ENCODE data around the gene ZMIZ1. TPM values are rescaled to one million over a fixed set of nuclear protein-coding genes. Genes with fewer than 3 reads are reported as not detected.

ZMIZ1 gene
- total RNA-seq, 1 experiment from 2014 or later: 22.4 TPM

DNA sequence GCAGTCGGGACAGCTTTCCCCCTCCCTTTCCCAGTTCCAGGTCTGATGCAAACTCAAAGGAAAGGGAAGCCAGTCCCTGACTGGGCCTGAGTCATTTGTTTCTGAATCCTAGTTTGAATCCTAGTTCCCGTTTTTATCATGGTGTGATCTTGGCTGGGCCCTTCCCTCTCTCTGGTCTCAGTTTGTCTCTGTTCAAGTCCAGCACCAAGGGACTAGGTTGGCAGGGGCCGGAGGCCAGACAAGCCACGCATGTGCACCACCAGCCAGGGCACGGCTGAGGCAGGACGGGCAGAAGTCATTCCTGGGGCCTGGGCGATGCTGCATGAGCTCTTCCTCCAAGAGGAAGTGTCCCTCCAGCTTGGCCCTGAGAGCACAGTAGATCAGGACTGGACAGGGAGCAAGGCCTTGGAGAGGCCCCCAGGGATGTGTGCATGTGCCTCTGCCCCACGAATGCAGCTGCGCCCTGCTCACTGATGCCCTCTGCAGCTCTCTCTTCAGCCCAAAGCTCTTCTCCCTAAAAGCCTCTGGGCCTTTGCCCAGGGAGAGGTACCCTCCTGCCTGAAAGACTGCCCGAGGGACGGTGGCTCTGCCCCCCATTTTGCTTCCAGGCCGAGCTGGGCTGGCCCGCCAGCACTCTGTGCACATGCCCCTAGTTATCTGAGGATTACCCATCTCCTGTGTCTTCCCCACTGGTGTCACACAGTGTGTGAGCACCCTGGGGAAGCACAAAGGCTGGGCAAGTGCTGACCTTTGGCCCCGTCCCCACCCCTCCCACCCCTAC, 86.7 kb downstream of the ZMIZ1 start:
- Histone ChIP-seq H3K27me3 (no peaks in the 10 kb centered on the region), H3K4me3 (no peak overlapping the region), H3K36me3 (peaks cover 68% of the 10 kb centered on the region), H3K9me3 (no peaks in the 10 kb centered on the region)
- peak; percentile 72 for DNase-seq

DNA sequence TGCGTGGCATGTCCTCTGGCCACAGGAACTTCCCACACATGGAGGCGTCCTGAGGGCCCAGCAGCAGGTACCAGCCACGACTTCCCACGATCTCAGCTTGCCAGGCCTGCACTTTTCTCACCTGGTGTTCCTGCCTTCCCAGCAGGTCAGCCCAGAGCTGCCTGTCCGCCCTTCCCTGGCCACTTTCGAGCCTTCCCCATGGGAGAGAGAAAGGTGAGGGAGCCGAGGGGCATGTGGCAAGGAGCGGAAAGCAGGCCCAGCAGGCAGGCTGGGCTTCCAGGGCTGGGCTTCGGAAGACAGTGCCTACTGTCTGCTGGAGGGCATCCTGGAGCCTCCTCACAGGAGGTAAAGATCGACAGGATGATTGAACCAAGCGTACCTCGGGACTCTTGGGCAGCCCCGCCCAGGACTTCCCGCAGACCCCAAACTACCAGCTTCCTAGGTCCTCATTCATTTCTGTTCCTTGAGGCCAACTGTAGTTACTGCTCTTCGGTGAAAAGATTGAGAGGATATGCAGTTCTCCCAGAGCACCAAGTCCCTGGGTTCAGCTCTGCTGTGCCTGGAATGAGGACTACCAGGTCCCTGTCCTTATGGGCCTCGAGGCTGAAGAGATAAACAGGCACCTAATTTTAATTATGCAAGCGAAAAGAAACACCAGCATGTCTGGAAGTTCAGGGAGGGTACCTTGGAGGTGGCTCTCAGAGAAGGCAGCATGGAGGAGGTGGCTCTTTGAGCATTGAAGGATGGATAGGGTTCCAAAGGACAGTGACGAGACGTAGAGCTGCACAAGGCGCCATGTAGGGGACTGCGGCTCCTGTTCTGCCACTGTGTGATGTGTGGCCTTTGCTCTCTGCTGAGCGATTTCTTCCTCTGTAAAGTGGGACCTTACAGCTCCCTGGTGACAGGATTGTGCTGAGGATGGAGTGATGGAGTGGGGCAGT, 87.8 kb downstream of the ZMIZ1 start:
- Histone ChIP-seq H3K4me3 (no peak overlapping the region), H3K36me3 (peaks cover 66% of the 10 kb centered on the region), H3K27me3 (no peaks in the 10 kb centered on the region), H3K9me3 (no peaks in the 10 kb centered on the region)
- DNase-seq: no peak

GRCh38 chr10:79158004-79158340, 89.2 kb downstream of the ZMIZ1 start:
- H3K36me3 ChIP-seq: peaks cover 66% of the 10 kb centered on the region
- no peak overlapping the region for H3K4me3 ChIP-seq
- H3K27me3 ChIP-seq: no peaks in the 10 kb centered on the region
- no peak for DNase-seq
- H3K9me3 ChIP-seq: no peaks in the 10 kb centered on the region

DNA sequence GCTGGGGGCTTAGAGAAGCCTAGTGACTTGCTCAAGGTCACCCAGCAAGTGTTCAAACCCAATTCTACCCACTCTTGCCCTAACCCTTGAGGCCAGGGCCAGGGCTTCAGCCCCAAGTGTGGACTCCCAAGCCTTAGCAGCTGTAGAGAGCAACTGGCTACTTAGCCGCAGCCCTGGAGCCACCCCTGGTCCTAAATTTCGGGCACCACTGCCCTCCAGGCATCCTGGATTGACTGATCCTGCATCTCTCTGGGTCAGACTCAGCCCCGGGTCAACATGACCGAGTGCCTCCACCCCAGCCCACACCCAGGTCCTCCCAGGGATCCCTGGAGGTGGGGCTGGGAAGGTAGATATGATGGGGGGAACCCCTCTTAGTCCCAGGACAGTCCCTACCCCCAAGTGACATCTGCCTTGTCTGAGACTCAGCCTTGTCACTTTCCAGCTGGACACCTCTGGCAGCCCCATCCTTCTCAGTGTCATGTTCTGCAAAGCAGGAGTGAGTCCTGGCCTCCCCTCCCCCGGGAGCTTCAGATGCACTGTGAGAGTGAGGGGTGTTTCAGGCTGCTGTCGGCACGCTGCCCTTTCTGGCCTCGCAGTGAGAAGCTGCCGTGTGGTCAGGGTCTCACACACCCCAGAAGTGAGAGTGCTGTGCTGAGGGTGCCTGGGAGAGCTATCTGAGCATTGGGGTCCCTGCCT, 89.8 kb downstream of the ZMIZ1 start:
- no peak for DNase-seq
- H3K36me3 ChIP-seq: peaks cover 65% of the 10 kb centered on the region
- H3K27me3 ChIP-seq: no peaks in the 10 kb centered on the region
- H3K9me3 ChIP-seq: no peaks in the 10 kb centered on the region
- no peak overlapping the region for H3K4me3 ChIP-seq

DNA sequence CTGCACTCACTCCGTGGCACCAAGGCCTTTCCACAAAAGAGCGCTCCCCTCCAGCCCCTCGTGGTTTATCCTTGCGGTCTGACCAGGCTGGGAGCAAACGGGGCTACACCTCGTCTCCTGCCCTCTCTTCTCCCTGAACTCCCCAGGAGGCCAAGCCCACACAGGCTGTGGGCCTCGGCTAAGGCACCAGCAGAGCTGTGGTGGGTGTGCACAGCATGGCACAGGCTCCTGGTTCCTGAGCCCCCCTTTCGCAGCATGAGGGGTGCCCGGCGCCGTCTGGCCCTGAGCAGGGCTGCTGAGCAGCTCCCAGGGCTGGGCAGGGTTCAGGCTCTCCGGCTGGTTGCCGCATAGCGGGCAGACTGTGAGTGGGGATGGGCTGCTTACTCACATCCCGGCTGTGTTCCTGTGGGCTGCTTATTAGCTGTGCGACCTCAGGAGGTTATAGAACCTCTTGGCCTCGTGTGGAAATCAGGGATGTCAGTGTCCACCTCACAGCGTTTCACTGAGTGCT, 90.4 kb downstream of the ZMIZ1 start:
- no peak overlapping the region for H3K4me3 ChIP-seq
- H3K9me3 ChIP-seq: no peaks in the 10 kb centered on the region
- peak; percentile 94 for DNase-seq
- peaks cover 65% of the 10 kb centered on the region for H3K36me3 ChIP-seq
- H3K27me3 ChIP-seq: no peaks in the 10 kb centered on the region

- peak; percentile 90 for DNase-seq
- no peak overlapping the region for H3K4me3 ChIP-seq
Measured at GRCh38 chr10:79159785-79160184, 91.0 kb downstream of the ZMIZ1 start.

GRCh38 chr10:79160191-79160590, 91.4 kb downstream of the ZMIZ1 start:
- no peak for DNase-seq
- Histone ChIP-seq H3K36me3 (peaks cover 67% of the 10 kb centered on the region), H3K27me3 (no peaks in the 10 kb centered on the region), H3K4me3 (no peak overlapping the region), H3K9me3 (no peaks in the 10 kb centered on the region)

More at GRCh38 chr10:79159785-79160184, 91.0 kb downstream of the ZMIZ1 start:
- Histone ChIP-seq H3K36me3 (peaks cover 65% of the 10 kb centered on the region), H3K9me3 (no peaks in the 10 kb centered on the region), H3K27me3 (no peaks in the 10 kb centered on the region)

- peaks cover 73% of the 10 kb centered on the region for H3K36me3 ChIP-seq
- H3K27me3 ChIP-seq: no peaks in the 10 kb centered on the region
- no peak for DNase-seq
- H3K9me3 ChIP-seq: no peaks in the 10 kb centered on the region
- no peak overlapping the region for H3K4me3 ChIP-seq
Measured at GRCh38 chr10:79161557-79161956, 92.8 kb downstream of the ZMIZ1 start.

GRCh38 chr10:79162022-79162421, 93.3 kb downstream of the ZMIZ1 start:
- no peak overlapping the region for H3K4me3 ChIP-seq
- DNase-seq: no peak
- peaks cover 73% of the 10 kb centered on the region for H3K36me3 ChIP-seq
- no peaks in the 10 kb centered on the region for H3K27me3 ChIP-seq
- no peaks in the 10 kb centered on the region for H3K9me3 ChIP-seq

GRCh38 chr10:79162861-79163665, 94.3 kb downstream of the ZMIZ1 start:
- peaks cover 82% of the 10 kb centered on the region for H3K36me3 ChIP-seq
- H3K27me3 ChIP-seq: no peaks in the 10 kb centered on the region
- no peak overlapping the region for H3K4me3 ChIP-seq
- H3K9me3 ChIP-seq: no peaks in the 10 kb centered on the region
- DNase-seq: peak; percentile 95

GRCh38 chr10:79163666-79163975, 94.9 kb downstream of the ZMIZ1 start:
- Histone ChIP-seq H3K4me3 (no peak overlapping the region), H3K9me3 (no peaks in the 10 kb centered on the region), H3K36me3 (peaks cover 83% of the 10 kb centered on the region), H3K27me3 (no peaks in the 10 kb centered on the region)
- DNase-seq: no peak

- no peak for DNase-seq
- Histone ChIP-seq H3K27me3 (no peaks in the 10 kb centered on the region), H3K4me3 (no peak overlapping the region), H3K36me3 (peaks cover 83% of the 10 kb centered on the region), H3K9me3 (no peaks in the 10 kb centered on the region)
Measured at GRCh38 chr10:79164075-79164474, 95.3 kb downstream of the ZMIZ1 start.

GRCh38 chr10:79165070-79165778, 96.5 kb downstream of the ZMIZ1 start:
- Histone ChIP-seq H3K9me3 (no peaks in the 10 kb centered on the region), H3K36me3 (peaks cover 91% of the 10 kb centered on the region), H3K27me3 (no peaks in the 10 kb centered on the region), H3K4me3 (no peak overlapping the region)
- no peak for DNase-seq

DNA sequence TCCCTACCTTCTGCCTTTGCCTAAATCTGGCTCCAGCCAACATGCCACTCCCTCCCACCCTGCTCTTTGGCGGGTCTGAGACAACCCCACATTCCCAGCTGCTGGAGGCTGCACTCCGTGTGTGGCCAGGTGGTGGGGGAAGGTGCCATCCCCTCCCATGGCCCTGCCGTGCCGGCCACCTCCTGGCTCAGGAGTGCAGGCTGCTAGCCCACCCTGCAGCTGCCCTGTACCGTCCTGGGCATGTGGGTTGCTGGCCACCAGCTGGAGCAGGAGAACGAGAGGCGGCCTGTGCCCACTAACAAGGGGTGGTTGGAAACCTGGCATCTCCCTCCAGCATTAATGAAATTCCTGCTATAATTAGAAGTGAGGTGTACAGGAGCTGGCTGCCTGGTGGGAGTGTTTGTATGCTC, 97.6 kb downstream of the ZMIZ1 start:
- no peak for DNase-seq
- Histone ChIP-seq H3K9me3 (no peaks in the 10 kb centered on the region), H3K4me3 (no peak overlapping the region), H3K27me3 (no peaks in the 10 kb centered on the region), H3K36me3 (peaks cover 88% of the 10 kb centered on the region)

DNA sequence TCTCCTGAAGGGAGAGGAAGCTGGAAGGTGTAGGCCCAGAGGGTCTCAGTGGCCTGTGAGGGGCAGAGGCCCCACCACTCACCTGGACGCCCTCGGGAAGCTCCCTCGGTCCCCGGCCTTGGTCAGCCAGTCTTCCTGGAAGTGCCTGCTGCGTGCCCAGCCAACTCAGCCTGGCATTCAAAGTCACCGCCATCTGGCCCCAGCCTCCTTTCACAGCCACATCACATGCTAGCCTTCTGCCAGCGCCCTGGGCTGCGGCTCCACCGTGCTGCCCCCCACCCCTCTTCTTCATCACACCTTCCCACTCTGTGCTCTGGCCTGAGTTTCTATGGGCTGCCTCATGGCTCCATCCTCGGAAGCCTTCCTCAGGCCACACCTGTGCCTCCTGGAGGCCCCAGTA, 98.0 kb downstream of the ZMIZ1 start:
- H3K4me3 ChIP-seq: no peak overlapping the region
- no peaks in the 10 kb centered on the region for H3K9me3 ChIP-seq
- peaks cover 88% of the 10 kb centered on the region for H3K36me3 ChIP-seq
- DNase-seq: no peak
- no peaks in the 10 kb centered on the region for H3K27me3 ChIP-seq

DNA sequence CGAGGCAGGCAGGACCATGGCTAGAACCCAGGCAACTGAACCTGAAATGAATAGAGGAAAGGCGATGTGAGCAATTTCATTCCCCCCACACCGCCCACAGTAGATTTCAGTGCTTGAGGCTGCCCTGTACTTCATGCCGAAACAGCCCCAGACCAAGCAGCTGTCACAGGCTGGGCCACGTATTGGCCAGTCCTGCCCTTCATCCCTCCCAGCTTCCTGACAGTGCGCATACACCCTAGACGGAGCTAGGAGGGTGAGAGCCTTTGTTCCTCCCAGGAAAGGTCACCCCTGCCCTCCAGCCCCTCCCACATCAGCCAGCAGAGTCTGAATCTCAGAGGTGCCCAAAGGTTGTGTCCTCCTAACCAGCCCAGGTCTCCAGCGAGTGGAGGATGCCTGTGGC, 98.8 kb downstream of the ZMIZ1 start:
- no peaks in the 10 kb centered on the region for H3K27me3 ChIP-seq

More for the DNA sequence above, 98.8 kb downstream of the ZMIZ1 start:
- H3K4me3 ChIP-seq: no peak overlapping the region
- no peaks in the 10 kb centered on the region for H3K9me3 ChIP-seq
- peaks cover 85% of the 10 kb centered on the region for H3K36me3 ChIP-seq
- DNase-seq: no peak
